ENCODE data around the gene NSL1.

DNA sequence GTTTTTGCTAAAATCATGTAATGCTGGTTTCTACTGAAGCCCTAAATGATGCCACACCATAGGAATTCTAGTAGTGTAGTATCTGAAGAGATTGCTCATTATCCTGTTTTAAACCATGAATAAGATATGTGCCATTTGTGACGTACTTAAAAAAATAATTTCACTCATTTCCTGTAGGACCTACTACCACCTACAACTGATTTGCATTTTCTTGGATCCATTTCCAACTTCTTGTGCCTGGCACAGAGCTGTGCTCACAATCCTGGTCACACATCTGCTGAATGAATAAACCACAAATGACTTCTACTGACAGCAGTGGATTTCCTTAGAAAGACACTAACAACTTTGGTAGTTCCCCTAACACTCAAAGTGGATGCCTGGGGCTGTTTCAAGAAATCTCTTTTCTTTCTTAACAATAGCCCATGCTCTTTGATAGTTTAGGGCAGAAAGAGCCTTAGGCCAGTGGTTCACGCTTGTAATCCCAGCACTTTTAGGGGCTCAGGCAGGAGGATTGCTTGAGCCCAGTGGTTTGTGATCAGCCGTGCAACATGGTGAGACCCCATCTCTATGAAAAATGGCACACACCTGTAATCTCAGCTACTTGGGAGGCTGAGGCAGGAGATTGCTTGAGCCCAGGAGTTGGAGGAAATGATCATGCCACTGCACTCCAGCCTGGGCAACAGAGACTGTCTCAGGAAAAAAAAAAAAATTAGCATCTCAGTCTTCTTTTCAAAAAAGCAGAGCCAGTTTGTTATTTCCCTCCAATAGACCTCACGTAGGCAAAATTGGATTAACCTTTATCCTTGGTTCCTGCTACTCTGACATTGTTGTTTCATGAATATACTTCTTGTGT is 78.9 kb downstream of the NSL1 start:
- TF ChIP-seq, protein P1, sequence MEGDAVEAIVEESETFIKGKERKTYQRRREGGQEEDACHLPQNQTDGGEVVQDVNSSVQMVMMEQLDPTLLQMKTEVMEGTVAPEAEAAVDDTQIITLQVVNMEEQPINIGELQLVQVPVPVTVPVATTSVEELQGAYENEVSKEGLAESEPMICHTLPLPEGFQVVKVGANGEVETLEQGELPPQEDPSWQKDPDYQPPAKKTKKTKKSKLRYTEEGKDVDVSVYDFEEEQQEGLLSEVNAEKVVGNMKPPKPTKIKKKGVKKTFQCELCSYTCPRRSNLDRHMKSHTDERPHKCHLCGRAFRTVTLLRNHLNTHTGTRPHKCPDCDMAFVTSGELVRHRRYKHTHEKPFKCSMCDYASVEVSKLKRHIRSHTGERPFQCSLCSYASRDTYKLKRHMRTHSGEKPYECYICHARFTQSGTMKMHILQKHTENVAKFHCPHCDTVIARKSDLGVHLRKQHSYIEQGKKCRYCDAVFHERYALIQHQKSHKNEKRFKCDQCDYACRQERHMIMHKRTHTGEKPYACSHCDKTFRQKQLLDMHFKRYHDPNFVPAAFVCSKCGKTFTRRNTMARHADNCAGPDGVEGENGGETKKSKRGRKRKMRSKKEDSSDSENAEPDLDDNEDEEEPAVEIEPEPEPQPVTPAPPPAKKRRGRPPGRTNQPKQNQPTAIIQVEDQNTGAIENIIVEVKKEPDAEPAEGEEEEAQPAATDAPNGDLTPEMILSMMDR (IDR thresholded peaks at IDR 0.05; ENCODE audit: insufficient read depth, low read length, poor library complexity, severe bottlenecking): no peak
- no peak for TF ChIP-seq EZH2phosphoT487 (conservative IDR thresholded peaks at IDR 0.05; ENCODE audit: low read length)

All from SU-DHL-6 (cell line).